WERI-Rb-1 (cell line): ENCODE measurements around the gene SLC15A5.

Experiments used
- DNase-seq: peaks from one replicate; pipeline ENCODE4 v3.0.0-alpha.2; 2020
- H3K27ac ChIP-seq: fragments of 250-450 bp; sonication (Bioruptor Pico); 2 replicates; pipeline ENCODE4 v1.5.1; 2020; ENCODE audit warnings: mild to moderate bottlenecking, moderate library complexity
- H3K27me3 ChIP-seq: fragments of 250-450 bp; sonication (Bioruptor Pico); 2 replicates; pipeline ENCODE4 v1.5.1; 2021; ENCODE audit warnings: mild to moderate bottlenecking, low read depth, moderate library complexity; ENCODE audit not compliant: insufficient read depth, severe bottlenecking
- H3K36me3 ChIP-seq: fragments of 250-450 bp; sonication (Bioruptor Pico); 2 replicates; pipeline ENCODE4 v1.5.1; 2020; ENCODE audit warnings: mild to moderate bottlenecking, moderate library complexity
- H3K4me3 ChIP-seq: 2 replicates; pipeline ENCODE4 v1.5.1; 2011; ENCODE audit warnings: low read depth, mild to moderate bottlenecking, control low read depth, low read length
- H3K9me3 ChIP-seq: fragments of 250-450 bp; sonication (Bioruptor Pico); 2 replicates; pipeline ENCODE4 v1.5.1; 2021; ENCODE audit warnings: mild to moderate bottlenecking, moderate library complexity; ENCODE audit not compliant: severe bottlenecking
- TF ChIP-seq, protein P1 (sequence below): IDR thresholded peaks from 2 replicates; pipeline ENCODE4 v1.5.1; 2011; ENCODE audit warnings: low read depth, mild to moderate bottlenecking, control low read depth, inconsistent platforms, low read length

SLC15A5 gene

DNA sequence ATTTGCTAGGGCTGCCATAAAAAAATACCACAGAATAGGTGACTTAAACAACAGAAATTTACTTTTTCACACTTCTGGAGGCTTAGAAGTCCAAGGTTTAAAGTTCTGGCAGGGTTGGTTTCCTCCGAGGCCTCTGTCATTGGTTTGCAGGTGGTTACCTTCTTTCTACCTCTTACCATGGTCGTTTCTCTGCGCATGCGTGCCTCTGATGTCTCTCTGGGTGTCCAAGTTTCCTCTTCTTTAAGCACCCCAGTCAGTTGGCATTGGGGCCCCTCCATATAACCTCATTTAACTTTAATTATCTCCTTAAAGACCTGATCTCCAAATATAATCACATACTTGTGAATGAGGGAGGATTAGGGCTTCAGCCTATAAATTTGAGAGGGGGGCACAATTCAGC, 103.2 kb downstream of the SLC15A5 start:
- DNase-seq = no peak
- TF ChIP-seq, protein P1, sequence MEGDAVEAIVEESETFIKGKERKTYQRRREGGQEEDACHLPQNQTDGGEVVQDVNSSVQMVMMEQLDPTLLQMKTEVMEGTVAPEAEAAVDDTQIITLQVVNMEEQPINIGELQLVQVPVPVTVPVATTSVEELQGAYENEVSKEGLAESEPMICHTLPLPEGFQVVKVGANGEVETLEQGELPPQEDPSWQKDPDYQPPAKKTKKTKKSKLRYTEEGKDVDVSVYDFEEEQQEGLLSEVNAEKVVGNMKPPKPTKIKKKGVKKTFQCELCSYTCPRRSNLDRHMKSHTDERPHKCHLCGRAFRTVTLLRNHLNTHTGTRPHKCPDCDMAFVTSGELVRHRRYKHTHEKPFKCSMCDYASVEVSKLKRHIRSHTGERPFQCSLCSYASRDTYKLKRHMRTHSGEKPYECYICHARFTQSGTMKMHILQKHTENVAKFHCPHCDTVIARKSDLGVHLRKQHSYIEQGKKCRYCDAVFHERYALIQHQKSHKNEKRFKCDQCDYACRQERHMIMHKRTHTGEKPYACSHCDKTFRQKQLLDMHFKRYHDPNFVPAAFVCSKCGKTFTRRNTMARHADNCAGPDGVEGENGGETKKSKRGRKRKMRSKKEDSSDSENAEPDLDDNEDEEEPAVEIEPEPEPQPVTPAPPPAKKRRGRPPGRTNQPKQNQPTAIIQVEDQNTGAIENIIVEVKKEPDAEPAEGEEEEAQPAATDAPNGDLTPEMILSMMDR = no peak
- Histone ChIP-seq H3K27ac (no peak overlapping the region), H3K36me3 (no peaks in the 10 kb centered on the region), H3K4me3 (no peak overlapping the region), H3K27me3 (no peaks in the 10 kb centered on the region), H3K9me3 (no peaks in the 10 kb centered on the region)

DNA sequence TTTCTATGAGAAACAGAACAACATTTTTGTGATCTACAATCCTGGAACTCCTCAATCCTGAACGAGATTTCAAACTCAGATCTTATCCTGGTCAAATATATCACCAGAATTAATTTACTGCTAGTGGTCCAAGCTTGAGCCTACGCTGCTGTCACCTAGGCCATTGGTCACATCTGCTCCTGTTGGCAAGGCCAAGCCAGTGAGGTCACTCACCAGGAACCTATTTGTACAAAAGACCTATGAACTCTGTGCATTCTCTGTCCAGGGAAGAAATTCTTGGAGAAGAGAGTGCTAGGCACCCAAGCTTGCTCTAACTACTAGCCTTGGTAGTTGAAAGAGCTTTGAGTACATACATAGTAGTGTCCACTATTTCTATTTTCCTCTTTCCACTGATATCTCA, 106.1 kb downstream of the SLC15A5 start:
- H3K36me3 ChIP-seq = no peaks in the 10 kb centered on the region

DNA sequence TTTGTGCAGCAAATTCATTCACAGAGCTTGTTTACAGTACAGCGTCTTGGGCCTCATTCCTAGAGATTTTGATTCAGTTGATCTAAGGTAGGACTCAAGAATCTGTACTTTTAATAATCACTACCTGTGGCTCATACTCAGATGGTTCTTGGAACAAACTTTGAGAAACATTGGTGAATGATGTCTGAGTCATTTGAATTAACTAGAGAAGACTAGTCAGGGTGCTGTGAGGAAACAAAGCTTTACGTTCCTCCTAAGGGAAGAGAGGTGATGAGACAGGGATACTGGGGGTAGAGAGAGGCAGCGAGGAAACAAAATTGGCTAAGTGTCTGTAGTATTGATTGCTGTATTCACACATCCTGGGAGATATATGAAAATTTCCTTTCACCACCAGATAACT, 109.4 kb downstream of the SLC15A5 start:
- Histone ChIP-seq H3K27me3 (no peaks in the 10 kb centered on the region), H3K27ac (no peak overlapping the region), H3K4me3 (no peak overlapping the region), H3K9me3 (no peaks in the 10 kb centered on the region), H3K36me3 (no peaks in the 10 kb centered on the region)
- TF ChIP-seq, protein P1 = no peak
- no peak for DNase-seq

More for the DNA sequence above, 106.1 kb downstream of the SLC15A5 start:
- H3K27me3 ChIP-seq = no peaks in the 10 kb centered on the region
- DNase-seq = no peak
- no peaks in the 10 kb centered on the region for H3K9me3 ChIP-seq
- TF ChIP-seq, protein P1 = no peak
- no peak overlapping the region for H3K27ac ChIP-seq
- no peak overlapping the region for H3K4me3 ChIP-seq

DNA sequence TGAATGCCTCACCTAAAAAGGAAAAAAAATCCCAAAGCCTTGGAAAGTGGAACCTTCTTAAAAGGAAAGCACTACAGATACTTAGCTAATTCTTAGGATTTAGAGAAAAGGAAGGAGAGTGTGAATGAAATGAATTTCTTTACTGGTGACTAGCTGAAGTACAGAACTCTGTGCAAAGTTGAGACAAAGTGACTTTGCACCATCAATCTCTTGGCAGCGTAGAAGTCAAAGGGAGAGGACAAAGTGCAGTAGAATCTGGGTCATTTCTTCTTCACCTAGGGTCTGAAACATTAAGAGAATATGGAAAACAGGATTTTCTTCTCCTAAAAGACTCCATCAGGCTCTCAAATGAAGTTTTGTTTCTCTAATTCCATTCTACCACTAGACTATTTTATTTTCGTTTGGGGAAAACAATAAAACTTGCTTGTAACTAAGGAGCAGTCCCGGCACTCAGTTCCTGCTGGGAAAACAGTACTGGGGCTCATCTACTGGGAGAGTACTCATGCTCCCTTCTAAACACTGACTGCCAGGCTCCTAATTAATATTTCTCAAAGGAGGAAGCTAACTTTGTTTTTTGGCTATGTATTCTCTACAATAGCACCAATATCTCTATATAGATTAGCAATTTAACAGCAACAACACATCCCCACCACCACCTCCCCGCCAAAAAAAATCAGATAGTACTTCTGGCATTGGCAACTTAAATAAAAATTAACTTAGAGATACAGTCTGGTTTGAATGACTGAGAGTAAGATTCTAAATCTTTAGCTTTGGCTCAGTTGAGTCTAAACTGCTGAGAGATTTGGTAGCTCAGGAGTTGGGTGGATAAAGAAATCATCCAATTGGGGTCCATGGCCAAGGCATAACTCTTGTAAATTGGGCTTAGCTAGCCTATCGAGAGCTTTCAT, 110.7 kb downstream of the SLC15A5 start:
- Histone ChIP-seq H3K27ac (no peak overlapping the region), H3K9me3 (no peaks in the 10 kb centered on the region), H3K27me3 (no peaks in the 10 kb centered on the region), H3K36me3 (no peaks in the 10 kb centered on the region), H3K4me3 (no peak overlapping the region)
- no peak for DNase-seq
- TF ChIP-seq, protein P1 = no peak

DNA sequence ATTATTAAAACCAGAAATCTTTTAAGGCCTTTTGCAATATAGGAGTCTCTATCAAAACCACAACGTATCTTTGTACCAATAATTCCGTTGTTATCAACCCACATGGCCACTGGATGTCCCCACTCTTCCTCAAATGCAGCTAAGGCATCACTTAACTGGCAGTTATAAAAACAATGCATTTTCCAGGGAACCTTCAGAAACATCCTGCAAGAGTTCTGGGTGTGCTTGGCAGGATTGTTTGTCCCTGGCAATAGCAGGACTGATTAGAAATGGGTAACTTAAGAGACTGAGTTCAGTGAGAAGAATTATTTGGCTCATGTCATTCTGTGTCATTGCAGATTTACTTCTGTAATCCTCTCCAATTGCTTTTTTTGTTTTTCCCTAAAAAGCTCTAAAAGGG, 112.0 kb downstream of the SLC15A5 start:
- TF ChIP-seq, protein P1 = peak; percentile 57
- no peaks in the 10 kb centered on the region for H3K9me3 ChIP-seq
- no peak overlapping the region for H3K27ac ChIP-seq
- H3K4me3 ChIP-seq = no peak overlapping the region
- no peaks in the 10 kb centered on the region for H3K27me3 ChIP-seq
- H3K36me3 ChIP-seq = no peaks in the 10 kb centered on the region
- DNase-seq = peak; percentile 45
